ENCODE measurements around the gene NR3C2.

GRCh38 chr4:148452970-148453369 lies 10.8 kb upstream of the NR3C2 start:
- TF ChIP-seq, protein P1, sequence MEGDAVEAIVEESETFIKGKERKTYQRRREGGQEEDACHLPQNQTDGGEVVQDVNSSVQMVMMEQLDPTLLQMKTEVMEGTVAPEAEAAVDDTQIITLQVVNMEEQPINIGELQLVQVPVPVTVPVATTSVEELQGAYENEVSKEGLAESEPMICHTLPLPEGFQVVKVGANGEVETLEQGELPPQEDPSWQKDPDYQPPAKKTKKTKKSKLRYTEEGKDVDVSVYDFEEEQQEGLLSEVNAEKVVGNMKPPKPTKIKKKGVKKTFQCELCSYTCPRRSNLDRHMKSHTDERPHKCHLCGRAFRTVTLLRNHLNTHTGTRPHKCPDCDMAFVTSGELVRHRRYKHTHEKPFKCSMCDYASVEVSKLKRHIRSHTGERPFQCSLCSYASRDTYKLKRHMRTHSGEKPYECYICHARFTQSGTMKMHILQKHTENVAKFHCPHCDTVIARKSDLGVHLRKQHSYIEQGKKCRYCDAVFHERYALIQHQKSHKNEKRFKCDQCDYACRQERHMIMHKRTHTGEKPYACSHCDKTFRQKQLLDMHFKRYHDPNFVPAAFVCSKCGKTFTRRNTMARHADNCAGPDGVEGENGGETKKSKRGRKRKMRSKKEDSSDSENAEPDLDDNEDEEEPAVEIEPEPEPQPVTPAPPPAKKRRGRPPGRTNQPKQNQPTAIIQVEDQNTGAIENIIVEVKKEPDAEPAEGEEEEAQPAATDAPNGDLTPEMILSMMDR (conservative IDR thresholded peaks at IDR 0.05) = no peak
- TF ChIP-seq EZH2 (IDR thresholded peaks at IDR 0.05; ENCODE audit: low read depth) = no peak

All from PC-9 (cell line).